Measurements from ENCODE around the gene LRSAM1. TPM values are rescaled to one million over a fixed set of nuclear protein-coding genes. Genes with fewer than 3 reads are reported as not detected.
A peak's percentile ranks its signal among the peaks of the same experiment; 100 is the strongest.

LRSAM1 gene
- total RNA-seq, 2 experiments from 2014 or later = 25.4 to 26.9 TPM

GRCh38 chr9:127519301-127520166, 68.2 kb downstream of the LRSAM1 start:
- Mint-ChIP-seq H3K4me3 (no peak overlapping the region), H3K27me3 (no peaks in the 10 kb centered on the region), H3K27ac (peak overlapping the region; percentile 45), H3K4me1 (peaks cover 18% of the 10 kb centered on the region), H3K9me3 (peaks cover 3% of the 10 kb centered on the region), H3K36me3 (ENCODE audit: low read depth) (peaks cover 74% of the 10 kb centered on the region)
- POLR2A ChIA-PET = no interaction called here
- peak; percentile 52 for DNase-seq
- CTCF ChIA-PET = interaction anchor here (0.6 kb wide), 1 partner anchor 194 kb away, joined by 5 read pairs; no protein-coding TSS in a partner anchor

- POLR2A ChIA-PET = interaction anchor here (0.5 to 1.0 kb wide), 2 partner anchors 37 to 133 kb away, joined by 3 to 4 read pairs; no protein-coding TSS in a partner anchor
- CTCF ChIA-PET = no interaction called here
- H3K36me3 Mint-ChIP-seq (ENCODE audit: low read depth) = peaks cover 84% of the 10 kb centered on the region
These were observed 69.9 kb downstream of the LRSAM1 start for GRCh38 chr9:127520941-127521918.

GRCh38 chr9:127521919-127522304, 70.6 kb downstream of the LRSAM1 start:
- H3K4me3 Mint-ChIP-seq = no peak overlapping the region
- DNase-seq = no peak
- CTCF ChIA-PET = no interaction called here
- peaks cover 18% of the 10 kb centered on the region for H3K4me1 Mint-ChIP-seq
- H3K9me3 Mint-ChIP-seq = peaks cover 22% of the 10 kb centered on the region
- H3K27me3 Mint-ChIP-seq = no peaks in the 10 kb centered on the region
- no peak overlapping the region for H3K27ac Mint-ChIP-seq
- H3K36me3 Mint-ChIP-seq (ENCODE audit: low read depth) = peaks cover 84% of the 10 kb centered on the region
- POLR2A ChIA-PET = interaction anchor here (1.0 kb wide), 1 partner anchor 37 kb away, joined by 3 read pairs; no protein-coding TSS in a partner anchor

More at GRCh38 chr9:127520941-127521918, 69.9 kb downstream of the LRSAM1 start:
- Mint-ChIP-seq H3K27me3 (no peaks in the 10 kb centered on the region), H3K4me3 (no peak overlapping the region), H3K27ac (no peak overlapping the region), H3K4me1 (peaks cover 18% of the 10 kb centered on the region), H3K9me3 (peaks cover 17% of the 10 kb centered on the region)
- DNase-seq = no peak

GRCh38 chr9:127522727-127523126, 71.4 kb downstream of the LRSAM1 start:
- ChIA-PET POLR2A (no interaction called here), CTCF (interaction anchor here (0.7 to 1.5 kb wide), 3 partner anchors 33 to 212 kb away, joined by 3 to 4 read pairs (median 4); partner anchors contain the start of gene TOR2A)
- peaks cover 18% of the 10 kb centered on the region for H3K4me1 Mint-ChIP-seq
- H3K36me3 Mint-ChIP-seq (ENCODE audit: low read depth) = peaks cover 82% of the 10 kb centered on the region
- no peaks in the 10 kb centered on the region for H3K27me3 Mint-ChIP-seq
- no peak overlapping the region for H3K27ac Mint-ChIP-seq
- DNase-seq = no peak
- H3K9me3 Mint-ChIP-seq = peaks cover 22% of the 10 kb centered on the region
- H3K4me3 Mint-ChIP-seq = no peak overlapping the region

- Mint-ChIP-seq H3K4me1 (peaks cover 18% of the 10 kb centered on the region), H3K4me3 (no peak overlapping the region), H3K9me3 (peaks cover 22% of the 10 kb centered on the region), H3K27ac (no peak overlapping the region), H3K27me3 (no peaks in the 10 kb centered on the region), H3K36me3 (ENCODE audit: low read depth) (peaks cover 80% of the 10 kb centered on the region)
- peak; percentile 48 for DNase-seq
- ChIA-PET POLR2A (no interaction called here), CTCF (interaction anchor here (0.6 to 1.5 kb wide), 4 partner anchors 32 to 212 kb away, joined by 3 to 4 read pairs (median 4); partner anchors contain the start of gene TOR2A)
These were observed 72.1 kb downstream of the LRSAM1 start for GRCh38 chr9:127523312-127523851.

GRCh38 chr9:127524373-127524772, 73.1 kb downstream of the LRSAM1 start:
- Mint-ChIP-seq H3K36me3 (ENCODE audit: low read depth) (peaks cover 83% of the 10 kb centered on the region), H3K27ac (no peak overlapping the region), H3K4me1 (peaks cover 15% of the 10 kb centered on the region), H3K4me3 (no peak overlapping the region), H3K9me3 (peaks cover 22% of the 10 kb centered on the region), H3K27me3 (no peaks in the 10 kb centered on the region)
- CTCF ChIA-PET = interaction anchor here (1.1 to 2.3 kb wide), 4 partner anchors 13 to 65 kb away, joined by 3 to 21 read pairs (median 10); no protein-coding TSS in a partner anchor
- POLR2A ChIA-PET = interaction anchor here (2.5 kb wide), 1 partner anchor 32 kb away, joined by 7 read pairs; no protein-coding TSS in a partner anchor
- DNase-seq = no peak

- peaks cover 84% of the 10 kb centered on the region for H3K36me3 Mint-ChIP-seq (ENCODE audit: low read depth)
These were observed 74.3 kb downstream of the LRSAM1 start for GRCh38 chr9:127525401-127526188.

GRCh38 chr9:127526655-127527559, 75.6 kb downstream of the LRSAM1 start:
- H3K4me1 Mint-ChIP-seq = peaks cover 3% of the 10 kb centered on the region
- ChIA-PET POLR2A (interaction anchor here (0.8 to 2.5 kb wide), 5 partner anchors 10 to 208 kb away, joined by 3 to 7 read pairs (median 4); partner anchors contain the start of gene TOR2A), CTCF (interaction anchor here (0.9 to 2.3 kb wide), 18 partner anchors 8 to 208 kb away, joined by 3 to 40 read pairs (median 6); partner anchors contain the start of gene TOR2A)
- H3K27ac Mint-ChIP-seq = no peak overlapping the region
- H3K9me3 Mint-ChIP-seq = peaks cover 22% of the 10 kb centered on the region
- no peaks in the 10 kb centered on the region for H3K27me3 Mint-ChIP-seq
- peaks cover 82% of the 10 kb centered on the region for H3K36me3 Mint-ChIP-seq (ENCODE audit: low read depth)
- DNase-seq = no peak
- H3K4me3 Mint-ChIP-seq = no peak overlapping the region

More at GRCh38 chr9:127525401-127526188, 74.3 kb downstream of the LRSAM1 start:
- ChIA-PET POLR2A (interaction anchor here (1.0 to 2.5 kb wide), 8 partner anchors 31 to 209 kb away, joined by 3 to 9 read pairs (median 6); partner anchors contain the start of genes STXBP1 and TOR2A), CTCF (interaction anchor here (0.6 to 2.3 kb wide), 30 partner anchors 9 to 554 kb away, joined by 3 to 40 read pairs (median 5); partner anchors contain the start of gene TOR2A)
- H3K27me3 Mint-ChIP-seq = no peaks in the 10 kb centered on the region
- H3K9me3 Mint-ChIP-seq = peaks cover 22% of the 10 kb centered on the region
- H3K4me3 Mint-ChIP-seq = no peak overlapping the region
- H3K27ac Mint-ChIP-seq = no peak overlapping the region
- peak; percentile 40 for DNase-seq
- peaks cover 5% of the 10 kb centered on the region for H3K4me1 Mint-ChIP-seq

- H3K4me3 Mint-ChIP-seq = no peak overlapping the region
- H3K36me3 Mint-ChIP-seq (ENCODE audit: low read depth) = peaks cover 79% of the 10 kb centered on the region
- no peak overlapping the region for H3K27ac Mint-ChIP-seq
- ChIA-PET CTCF (interaction anchor here (0.7 to 1.7 kb wide), 3 partner anchors 28 to 207 kb away, joined by 3 to 9 read pairs (median 5); partner anchors contain the start of gene TOR2A), POLR2A (interaction anchor here (0.5 to 1.2 kb wide), 3 partner anchors 9 to 30 kb away, joined by 3 to 4 read pairs (median 3); no protein-coding TSS in a partner anchor)
- peaks cover 22% of the 10 kb centered on the region for H3K9me3 Mint-ChIP-seq
- H3K27me3 Mint-ChIP-seq = no peaks in the 10 kb centered on the region
- peaks cover 3% of the 10 kb centered on the region for H3K4me1 Mint-ChIP-seq
- DNase-seq = no peak
These were observed 76.4 kb downstream of the LRSAM1 start for GRCh38 chr9:127527560-127528268.

All from activated CD4-positive, alpha-beta memory T cell treated with anti-CD3 and anti-CD28 coated beads, Interleukin-2, amount 10 ng/mL, durations not matched to agents 7 days and 5 days (primary cell).